ENCODE measurements around the gene UXS1. TPM values are rescaled to one million over a fixed set of nuclear protein-coding genes. Genes with fewer than 3 reads are reported as not detected.
A peak's percentile ranks its signal among the peaks of the same experiment; 100 is the strongest.

The UXS1 gene
- total RNA-seq, 1 donor = 22.8 TPM

GRCh38 chr2:106193690-106193976, 468 bp downstream of the UXS1 start:
- no peaks in the 10 kb centered on the region for H3K36me3 ChIP-seq (ENCODE audit: insufficient read depth, low read length)
- H3K4me2 ChIP-seq (ENCODE audit: insufficient read depth, low read length) = peak overlapping the region; percentile 83
- H3K79me2 ChIP-seq (ENCODE audit: insufficient read depth, low read length) = peaks cover 38% of the 10 kb centered on the region
- H3K27ac ChIP-seq (ENCODE audit: low read depth, low read length) = peak overlapping the region; percentile 2
- no peaks in the 10 kb centered on the region for H3K27me3 ChIP-seq (ENCODE audit: insufficient read depth, low read length)
- no peak for TF ChIP-seq CTCF (IDR thresholded peaks at IDR 0.05; ENCODE audit: extremely low read depth, low read depth, low read length)
- no peak for DNase-seq (ENCODE audit: insufficient read length, low spot score, missing footprints)
- H3K9me3 ChIP-seq (ENCODE audit: low read depth, low read length) = no peaks in the 10 kb centered on the region
- H4K20me1 ChIP-seq (ENCODE audit: insufficient read depth, low read length) = peaks cover 12% of the 10 kb centered on the region
- H2AFZ ChIP-seq (ENCODE audit: low read length) = peak overlapping the region; percentile 68
- H3K4me3 ChIP-seq (ENCODE audit: insufficient read depth, low read length) = peak overlapping the region; percentile 81
- peaks cover 22% of the 10 kb centered on the region for H3K4me1 ChIP-seq (ENCODE audit: insufficient read depth, low read length)

GRCh38 chr2:106192752-106193689, 1.1 kb downstream of the UXS1 start:
- H4K20me1 ChIP-seq (ENCODE audit: insufficient read depth, low read length) = peaks cover 12% of the 10 kb centered on the region
- H3K79me2 ChIP-seq (ENCODE audit: insufficient read depth, low read length) = peaks cover 44% of the 10 kb centered on the region
- H3K27ac ChIP-seq (ENCODE audit: low read depth, low read length) = peak overlapping the region; percentile 2
- H3K27me3 ChIP-seq (ENCODE audit: insufficient read depth, low read length) = no peaks in the 10 kb centered on the region
- H3K4me3 ChIP-seq (ENCODE audit: insufficient read depth, low read length) = peak overlapping the region; percentile 81
- H3K4me2 ChIP-seq (ENCODE audit: insufficient read depth, low read length) = peak overlapping the region; percentile 83
- H3K36me3 ChIP-seq (ENCODE audit: insufficient read depth, low read length) = no peaks in the 10 kb centered on the region
- no peaks in the 10 kb centered on the region for H3K9me3 ChIP-seq (ENCODE audit: low read depth, low read length)
- peaks cover 20% of the 10 kb centered on the region for H3K4me1 ChIP-seq (ENCODE audit: insufficient read depth, low read length)
- peak overlapping the region; percentile 68 for H2AFZ ChIP-seq (ENCODE audit: low read length)
- DNase-seq (ENCODE audit: insufficient read length, low spot score, missing footprints) = peak; percentile 95
- TF ChIP-seq CTCF (IDR thresholded peaks at IDR 0.05; ENCODE audit: extremely low read depth, low read depth, low read length) = no peak

GRCh38 chr2:106191511-106192016, 2.5 kb downstream of the UXS1 start:
- TF ChIP-seq CTCF (IDR thresholded peaks at IDR 0.05; ENCODE audit: extremely low read depth, low read depth, low read length) = no peak
- Histone ChIP-seq H3K9me3 (ENCODE audit: low read depth, low read length) (no peaks in the 10 kb centered on the region), H3K4me3 (ENCODE audit: insufficient read depth, low read length) (no peak overlapping the region), H3K4me1 (ENCODE audit: insufficient read depth, low read length) (peaks cover 14% of the 10 kb centered on the region), H3K27ac (ENCODE audit: low read depth, low read length) (no peak overlapping the region), H2AFZ (ENCODE audit: low read length) (no peak overlapping the region), H3K27me3 (ENCODE audit: insufficient read depth, low read length) (no peaks in the 10 kb centered on the region), H4K20me1 (ENCODE audit: insufficient read depth, low read length) (peaks cover 12% of the 10 kb centered on the region), H3K4me2 (ENCODE audit: insufficient read depth, low read length) (no peak overlapping the region), H3K36me3 (ENCODE audit: insufficient read depth, low read length) (no peaks in the 10 kb centered on the region), H3K79me2 (ENCODE audit: insufficient read depth, low read length) (peaks cover 50% of the 10 kb centered on the region)
- no peak for DNase-seq (ENCODE audit: insufficient read length, low spot score, missing footprints)

- Histone ChIP-seq H3K9me3 (ENCODE audit: low read depth, low read length) (no peaks in the 10 kb centered on the region), H3K4me3 (ENCODE audit: insufficient read depth, low read length) (no peak overlapping the region), H4K20me1 (ENCODE audit: insufficient read depth, low read length) (peaks cover 12% of the 10 kb centered on the region), H3K36me3 (ENCODE audit: insufficient read depth, low read length) (no peaks in the 10 kb centered on the region), H3K4me2 (ENCODE audit: insufficient read depth, low read length) (no peak overlapping the region), H3K4me1 (ENCODE audit: insufficient read depth, low read length) (peaks cover 13% of the 10 kb centered on the region), H3K27me3 (ENCODE audit: insufficient read depth, low read length) (no peaks in the 10 kb centered on the region), H3K79me2 (ENCODE audit: insufficient read depth, low read length) (peaks cover 59% of the 10 kb centered on the region), H2AFZ (ENCODE audit: low read length) (no peak overlapping the region), H3K27ac (ENCODE audit: low read depth, low read length) (no peak overlapping the region)
- no peak for TF ChIP-seq CTCF (IDR thresholded peaks at IDR 0.05; ENCODE audit: extremely low read depth, low read depth, low read length)
- peak; percentile 86 for DNase-seq (ENCODE audit: insufficient read length, low spot score, missing footprints)
These were observed 4.2 kb downstream of the UXS1 start for GRCh38 chr2:106189764-106190468.
